GM15510 (cell line): ENCODE measurements around the gene TSPYL6.

ENCODE experiments used
- POLR2A ChIP-seq: IDR thresholded peaks from 3 replicates; pipeline ENCODE4 v1.6.1; 2011; ENCODE audit warnings: borderline replicate concordance; ENCODE audit not compliant: insufficient read length; ENCODE audit errors: extremely low read depth

TSPYL6 gene

GRCh38 chr2:54262015-54262765 is 6.2 kb upstream of the TSPYL6 start:
- TF ChIP-seq POLR2A = no peak

- no peak for TF ChIP-seq POLR2A
Measured at GRCh38 chr2:54261537-54261936, 5.5 kb upstream of the TSPYL6 start.

- TF ChIP-seq POLR2A = no peak
Measured at GRCh38 chr2:54260241-54260595, 4.2 kb upstream of the TSPYL6 start.

DNA sequence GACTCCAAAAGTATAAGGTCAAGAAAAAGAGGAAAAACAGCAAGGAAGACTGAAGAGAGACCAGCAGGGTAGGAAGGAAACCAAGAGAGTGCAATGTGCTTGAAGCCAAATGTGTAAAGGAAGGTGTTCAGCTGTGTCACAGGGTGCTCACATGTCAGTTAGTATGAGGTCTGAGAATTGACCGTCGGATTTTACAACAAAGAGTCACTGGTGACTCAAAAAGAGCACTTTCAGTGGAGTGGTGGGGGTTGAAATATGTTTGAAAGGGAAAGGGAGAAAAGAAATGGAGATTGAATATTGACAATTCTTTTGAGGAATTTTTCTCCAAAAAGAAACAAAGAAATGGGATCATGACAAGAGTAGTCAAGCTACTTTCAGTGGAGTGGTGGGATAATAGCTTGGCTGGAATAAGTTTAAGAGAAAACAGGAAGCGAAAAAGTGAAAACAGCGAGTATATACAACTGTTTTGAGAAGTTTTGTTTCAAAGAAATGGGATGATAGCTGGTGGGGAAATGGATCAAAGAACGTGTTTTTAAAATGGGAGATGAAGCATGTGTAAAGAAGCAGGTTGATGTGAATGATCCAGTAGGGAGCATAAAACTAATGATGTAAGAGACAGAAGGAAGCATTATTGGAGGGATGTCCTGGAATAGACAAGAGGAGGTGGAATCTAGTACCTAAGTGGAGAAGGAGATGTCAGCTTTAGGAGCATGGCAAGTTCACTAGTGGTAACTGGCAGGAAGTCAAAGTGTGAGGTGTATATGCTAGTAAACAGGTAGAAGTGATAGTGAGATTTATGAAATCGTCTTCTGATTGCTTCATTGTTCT is 3.6 kb upstream of the TSPYL6 start:
- TF ChIP-seq POLR2A = no peak

GRCh38 chr2:54258166-54258565 is 2.1 kb upstream of the TSPYL6 start:
- no peak for TF ChIP-seq POLR2A

DNA sequence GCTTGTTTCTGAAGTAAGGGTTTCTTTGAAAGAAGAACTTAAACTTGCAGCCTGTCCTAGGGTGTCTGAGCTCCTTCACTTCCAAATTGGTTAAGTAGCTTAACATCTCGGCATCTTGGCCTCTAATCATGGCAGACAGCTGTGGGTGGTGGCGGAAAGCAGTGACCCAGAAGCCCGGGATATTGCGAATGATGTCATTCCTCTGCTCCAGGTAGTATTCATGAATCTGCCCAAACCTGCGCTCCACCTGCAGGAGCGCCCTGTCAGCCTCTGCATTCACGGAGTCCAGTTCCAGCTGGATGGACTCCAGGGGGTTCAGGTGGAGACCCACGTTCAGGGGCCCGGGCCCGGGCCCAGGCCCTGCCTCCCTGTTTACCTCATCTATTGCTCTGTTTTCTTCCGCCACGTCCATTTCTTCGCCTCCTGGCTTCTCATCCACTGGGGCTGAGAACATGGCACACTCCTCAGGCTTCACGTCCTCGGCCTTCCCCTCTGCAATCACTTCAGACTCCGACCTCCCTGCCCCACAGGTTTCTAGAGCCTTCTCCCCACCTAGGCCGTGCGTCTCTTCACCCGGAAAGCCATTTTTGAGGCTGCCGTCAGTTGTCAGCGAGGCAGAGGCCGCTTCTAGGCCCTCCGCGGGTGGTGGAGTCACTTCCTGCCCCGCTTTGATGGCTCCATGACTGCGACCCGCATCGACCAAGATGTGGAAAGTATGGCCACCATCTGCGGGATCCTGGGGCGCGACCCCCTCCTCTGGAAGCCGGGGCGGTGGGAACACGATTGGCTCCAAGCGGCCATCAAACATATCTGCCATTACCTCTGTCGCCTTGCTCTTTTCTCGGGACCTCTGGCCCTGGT is 569 bp downstream of the TSPYL6 start:
- no peak for TF ChIP-seq POLR2A

DNA sequence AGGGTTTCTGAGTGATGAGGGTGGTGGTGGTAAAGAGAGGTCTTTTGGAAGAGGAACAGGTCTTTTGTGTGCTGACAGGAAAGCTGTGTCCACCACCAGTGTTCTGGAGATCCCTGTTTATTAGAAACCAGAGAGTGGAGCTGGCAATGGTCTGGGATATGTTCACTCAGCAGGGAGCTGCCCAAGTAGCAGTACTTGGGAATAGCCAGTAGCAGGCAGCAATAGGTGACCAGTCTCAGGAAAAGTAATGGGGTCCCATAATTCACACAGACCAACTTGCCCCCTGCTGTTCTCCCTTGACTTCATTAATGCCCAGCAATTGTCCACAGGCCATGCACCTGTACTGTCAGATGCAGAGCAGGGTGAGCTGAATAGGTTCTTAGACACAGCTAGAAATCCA is 1.8 kb downstream of the TSPYL6 start:
- TF ChIP-seq POLR2A = no peak

DNA sequence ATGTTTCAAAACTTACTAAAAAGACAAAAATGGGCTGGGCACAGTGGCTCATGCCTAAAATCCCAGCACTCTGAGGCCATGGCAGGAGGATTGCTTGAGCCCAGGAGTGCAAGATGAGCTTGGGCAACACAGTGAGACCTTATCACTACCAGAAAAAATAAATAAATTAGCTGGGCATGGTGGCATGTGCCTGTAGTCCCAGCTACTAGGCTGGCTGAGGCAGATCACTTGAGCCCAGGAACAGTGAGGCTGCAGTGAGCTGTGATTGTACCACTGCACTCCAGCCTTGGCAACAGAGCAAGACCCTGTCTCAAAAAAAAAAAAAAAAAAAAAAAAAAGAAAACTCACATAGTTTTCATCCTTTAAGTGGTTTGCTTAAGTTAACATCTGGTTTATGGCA is 6.4 kb downstream of the TSPYL6 start:
- TF ChIP-seq POLR2A = no peak

- TF ChIP-seq POLR2A = no peak
Measured at GRCh38 chr2:54247115-54247514, 8.9 kb downstream of the TSPYL6 start.

GRCh38 chr2:54240515-54241469 is 15.2 kb downstream of the TSPYL6 start:
- TF ChIP-seq POLR2A = no peak

DNA sequence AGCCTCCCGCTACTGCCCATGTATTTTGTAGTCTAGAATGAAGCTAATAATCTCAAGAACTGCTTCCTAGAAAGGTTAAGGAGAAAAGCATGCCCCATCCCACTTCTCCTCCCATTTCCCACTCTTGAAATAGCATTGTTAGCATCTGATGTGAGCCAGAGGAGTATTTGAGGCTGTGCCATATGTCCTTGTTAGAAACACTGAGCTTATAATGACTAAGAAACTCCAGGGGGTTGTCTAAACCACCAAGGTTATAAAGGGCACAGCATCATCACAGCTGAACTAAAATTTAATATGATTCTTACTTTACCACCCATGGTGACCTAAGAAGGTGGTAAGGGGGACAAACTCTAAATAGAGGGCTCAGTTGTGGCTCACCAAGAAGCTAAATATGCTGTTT is 16.6 kb downstream of the TSPYL6 start:
- no peak for TF ChIP-seq POLR2A

GRCh38 chr2:54237428-54237827 is 18.6 kb downstream of the TSPYL6 start:
- no peak for TF ChIP-seq POLR2A

DNA sequence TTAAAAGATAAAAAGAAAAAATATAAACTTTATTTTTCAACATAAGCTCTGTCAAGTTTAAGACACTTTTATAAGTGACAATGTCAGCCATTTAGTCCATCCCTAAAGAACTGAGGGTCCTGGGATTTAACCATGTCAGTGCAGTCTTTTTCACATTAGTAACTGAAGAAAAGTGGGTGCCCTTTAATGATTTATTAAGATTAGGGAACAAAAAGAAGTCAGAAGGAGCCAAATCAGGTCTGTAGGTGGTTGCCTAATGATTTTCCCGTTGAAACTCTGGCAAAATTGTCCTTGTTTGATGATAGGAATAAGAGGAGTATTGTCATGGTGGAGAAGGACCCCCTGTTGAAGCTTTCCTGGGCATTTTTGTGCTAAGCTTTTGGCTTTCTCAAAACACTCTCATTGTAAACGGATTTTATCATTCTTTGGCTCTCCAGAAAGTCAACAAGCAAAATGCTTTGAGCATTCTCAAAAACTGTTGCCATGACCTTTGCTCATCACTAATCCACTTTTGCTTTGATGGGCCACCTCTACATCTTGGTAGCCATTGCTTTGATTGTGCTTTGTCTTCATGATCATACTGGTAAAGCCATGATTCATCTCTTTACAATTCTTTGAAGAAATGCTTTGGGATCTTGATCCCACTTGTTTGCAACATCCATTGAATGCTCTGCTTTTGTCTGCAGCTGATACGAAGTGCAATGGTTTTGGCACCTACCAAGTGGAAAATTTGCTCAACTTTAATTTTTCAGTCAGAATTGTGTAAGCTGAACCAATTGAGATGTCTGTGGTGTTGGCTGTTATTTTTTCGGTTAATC is 22.0 kb downstream of the TSPYL6 start:
- no peak for TF ChIP-seq POLR2A

DNA sequence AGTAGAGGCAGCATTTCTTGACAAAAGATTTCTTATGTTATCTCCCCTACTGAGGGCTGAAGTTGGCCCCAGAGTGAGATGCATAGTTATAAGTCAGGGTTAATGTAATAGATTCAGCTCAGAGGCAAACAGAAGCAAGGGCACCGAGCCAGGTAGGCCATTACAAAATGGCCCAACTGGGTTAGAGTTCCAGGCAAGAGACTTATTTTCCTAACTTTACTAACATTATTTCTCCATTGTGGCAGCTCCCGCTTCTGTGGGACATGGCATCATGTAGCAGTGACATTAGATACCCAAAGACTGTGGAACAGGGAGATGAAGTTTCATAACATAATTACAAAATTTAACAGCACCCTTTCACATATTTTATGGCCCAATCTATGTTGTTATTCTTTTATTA is 27.1 kb downstream of the TSPYL6 start:
- TF ChIP-seq POLR2A = no peak

DNA sequence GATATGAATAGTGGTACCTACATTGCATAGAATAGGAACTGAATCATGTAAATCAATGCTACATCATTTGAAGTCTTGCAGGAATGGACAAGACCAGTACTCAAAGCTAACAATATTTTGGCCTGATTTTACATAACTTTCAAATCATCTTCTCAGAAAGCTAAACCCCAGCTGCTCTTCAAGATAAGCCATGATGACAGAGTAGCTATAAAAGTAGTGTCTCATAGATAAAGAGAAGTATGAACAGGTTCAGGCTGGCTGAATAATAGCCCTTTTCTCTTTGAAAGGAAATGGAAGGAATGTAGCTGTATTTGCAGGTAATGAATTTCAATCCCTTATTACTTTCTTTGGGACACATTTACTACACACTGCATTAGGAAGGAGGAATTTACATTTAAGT is 28.2 kb downstream of the TSPYL6 start:
- TF ChIP-seq POLR2A = no peak
